Measurements from ENCODE around the gene CDK6. TPM values are rescaled to one million over a fixed set of nuclear protein-coding genes. Genes with fewer than 3 reads are reported as not detected.

Gene CDK6
- total RNA-seq, 1 experiment from 2014 or later: 10.5 TPM

DNA sequence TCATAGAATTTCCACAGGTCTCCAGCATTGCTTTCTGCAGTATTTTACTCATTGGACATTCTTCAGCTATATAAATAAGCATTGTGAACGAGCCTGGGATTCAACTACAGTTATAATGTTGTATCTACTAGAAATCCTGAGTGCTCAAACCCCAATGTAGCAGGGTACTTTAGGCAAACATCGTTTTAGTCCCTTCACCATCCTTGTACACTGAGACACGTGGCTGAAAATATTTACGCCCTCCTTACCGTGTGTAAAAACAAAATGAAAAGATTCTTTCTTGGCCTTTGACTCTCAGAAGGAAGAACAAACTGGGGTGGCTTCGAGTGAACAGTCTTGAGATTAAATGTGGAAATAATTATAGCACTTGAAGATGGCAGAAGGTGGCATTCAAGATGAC lies 25.2 kb downstream of the CDK6 start:
- intact Hi-C loops (cut with micrococcal nuclease; ENCODE audit: unreplicated experiment): no loop called here
- TF ChIP-seq EZH2 (IDR thresholded peaks at IDR 0.05; ENCODE audit: borderline replicate concordance, low read depth, low read length, poor library complexity, severe bottlenecking): no peak
- TF ChIP-seq, protein P1, sequence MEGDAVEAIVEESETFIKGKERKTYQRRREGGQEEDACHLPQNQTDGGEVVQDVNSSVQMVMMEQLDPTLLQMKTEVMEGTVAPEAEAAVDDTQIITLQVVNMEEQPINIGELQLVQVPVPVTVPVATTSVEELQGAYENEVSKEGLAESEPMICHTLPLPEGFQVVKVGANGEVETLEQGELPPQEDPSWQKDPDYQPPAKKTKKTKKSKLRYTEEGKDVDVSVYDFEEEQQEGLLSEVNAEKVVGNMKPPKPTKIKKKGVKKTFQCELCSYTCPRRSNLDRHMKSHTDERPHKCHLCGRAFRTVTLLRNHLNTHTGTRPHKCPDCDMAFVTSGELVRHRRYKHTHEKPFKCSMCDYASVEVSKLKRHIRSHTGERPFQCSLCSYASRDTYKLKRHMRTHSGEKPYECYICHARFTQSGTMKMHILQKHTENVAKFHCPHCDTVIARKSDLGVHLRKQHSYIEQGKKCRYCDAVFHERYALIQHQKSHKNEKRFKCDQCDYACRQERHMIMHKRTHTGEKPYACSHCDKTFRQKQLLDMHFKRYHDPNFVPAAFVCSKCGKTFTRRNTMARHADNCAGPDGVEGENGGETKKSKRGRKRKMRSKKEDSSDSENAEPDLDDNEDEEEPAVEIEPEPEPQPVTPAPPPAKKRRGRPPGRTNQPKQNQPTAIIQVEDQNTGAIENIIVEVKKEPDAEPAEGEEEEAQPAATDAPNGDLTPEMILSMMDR (conservative IDR thresholded peaks at IDR 0.05; ENCODE audit: low read depth, low read length): no peak
- ChIA-PET POLR2A (ENCODE audit: low non-redundant PET) (no interaction called here), CTCF (no interaction called here)
- H3K27me3 ChIP-seq (replicated peaks; ENCODE audit: insufficient read depth, low read depth, low read length, poor library complexity): no peaks in the 10 kb centered on the region
- no TSS peak for BruUV-seq (replicated peaks)
- H3K27ac ChIP-seq (ENCODE audit: low read depth, low read length, poor library complexity, severe bottlenecking): no peak overlapping the region
- no peak overlapping the region for H3K4me3 ChIP-seq (ENCODE audit: low read depth, low read length, poor library complexity, severe bottlenecking)
- no peak for DNase-seq (ENCODE audit: low spot score)
- H3K36me3 ChIP-seq (ENCODE audit: insufficient read depth, low read length, poor library complexity, severe bottlenecking): no peaks in the 10 kb centered on the region
- H3K9me3 ChIP-seq (ENCODE audit: low read depth, low read length, poor library complexity, severe bottlenecking): peaks cover 8% of the 10 kb centered on the region
- peaks cover 26% of the 10 kb centered on the region for H3K4me1 ChIP-seq (ENCODE audit: insufficient read depth, low read length, poor library complexity, severe bottlenecking)

- intact Hi-C loops (cut with micrococcal nuclease; ENCODE audit: unreplicated experiment): no loop called here
- H3K36me3 ChIP-seq (ENCODE audit: insufficient read depth, low read length, poor library complexity, severe bottlenecking): no peaks in the 10 kb centered on the region
- H3K27ac ChIP-seq (ENCODE audit: low read depth, low read length, poor library complexity, severe bottlenecking): peak overlapping the region; percentile 66
- H3K27me3 ChIP-seq (replicated peaks; ENCODE audit: insufficient read depth, low read depth, low read length, poor library complexity): no peaks in the 10 kb centered on the region
- H3K4me3 ChIP-seq (ENCODE audit: low read depth, low read length, poor library complexity, severe bottlenecking): no peak overlapping the region
- ChIA-PET CTCF (no interaction called here), POLR2A (ENCODE audit: low non-redundant PET) (no interaction called here)
- no peak for TF ChIP-seq EZH2 (IDR thresholded peaks at IDR 0.05; ENCODE audit: borderline replicate concordance, low read depth, low read length, poor library complexity, severe bottlenecking)
- TF ChIP-seq, protein P1 (conservative IDR thresholded peaks at IDR 0.05; ENCODE audit: low read depth, low read length): no peak
- H3K4me1 ChIP-seq (ENCODE audit: insufficient read depth, low read length, poor library complexity, severe bottlenecking): peaks cover 26% of the 10 kb centered on the region
- peak; percentile 76 for DNase-seq (ENCODE audit: low spot score)
- BruUV-seq (replicated peaks): no TSS peak
- H3K9me3 ChIP-seq (ENCODE audit: low read depth, low read length, poor library complexity, severe bottlenecking): no peaks in the 10 kb centered on the region
Observed at GRCh38 chr7:92809760-92810573, 26.4 kb downstream of the CDK6 start.

- intact Hi-C loops (cut with micrococcal nuclease; ENCODE audit: unreplicated experiment): no loop called here
- H3K27ac ChIP-seq (ENCODE audit: low read depth, low read length, poor library complexity, severe bottlenecking): peak overlapping the region; percentile 66
- no peaks in the 10 kb centered on the region for H3K9me3 ChIP-seq (ENCODE audit: low read depth, low read length, poor library complexity, severe bottlenecking)
- no peaks in the 10 kb centered on the region for H3K27me3 ChIP-seq (replicated peaks; ENCODE audit: insufficient read depth, low read depth, low read length, poor library complexity)
- POLR2A ChIA-PET (ENCODE audit: low non-redundant PET): no interaction called here
- no peaks in the 10 kb centered on the region for H3K36me3 ChIP-seq (ENCODE audit: insufficient read depth, low read length, poor library complexity, severe bottlenecking)
- CTCF ChIA-PET: no interaction called here
- no peak for TF ChIP-seq EZH2 (IDR thresholded peaks at IDR 0.05; ENCODE audit: borderline replicate concordance, low read depth, low read length, poor library complexity, severe bottlenecking)
- TF ChIP-seq, protein P1 (conservative IDR thresholded peaks at IDR 0.05; ENCODE audit: low read depth, low read length): no peak
- no peak for DNase-seq (ENCODE audit: low spot score)
- H3K4me1 ChIP-seq (ENCODE audit: insufficient read depth, low read length, poor library complexity, severe bottlenecking): peaks cover 26% of the 10 kb centered on the region
- TSS peak; percentile 61 for BruUV-seq (replicated peaks)
- H3K4me3 ChIP-seq (ENCODE audit: low read depth, low read length, poor library complexity, severe bottlenecking): no peak overlapping the region
Observed at GRCh38 chr7:92809397-92809759, 27.0 kb downstream of the CDK6 start.

Data from A673 (cell line).